Activated CD4-positive, alpha-beta memory T cell treated with anti-CD3 and anti-CD28 coated beads, Interleukin-2, amount 10 ng/mL, durations not matched to agents 7 days and 5 days (primary cell): Measurements from ENCODE around the gene UNKL. TPM values are rescaled to one million over a fixed set of nuclear protein-coding genes. Genes with fewer than 3 reads are reported as not detected.

Source experiments
- CTCF ChIA-PET: fragments of 350-600 bp; sonication (Branson Sonifier 250); formaldehyde crosslinking; loops from one replicate; lab custom pipeline; 2021; ENCODE audit warnings: antibody characterized with exemption, inconsistent platforms; lab: Charles Lee
- POLR2A ChIA-PET: fragments of 350-600 bp; sonication (Branson Sonifier 250); formaldehyde crosslinking; loops from one replicate; lab custom pipeline; 2021; ENCODE audit warnings: antibody characterized with exemption; lab: Charles Lee
- DNase-seq: peaks from one replicate; pipeline ENCODE4 v3.0.0-alpha.2; 2020
- H3K27ac Mint-ChIP-seq: one replicate; pipeline ENCODE4 v1.8.0; 2021; ENCODE audit warnings: mild to moderate bottlenecking, mixed read lengths
- H3K27me3 Mint-ChIP-seq: one replicate; pipeline ENCODE4 v1.8.0; 2021; ENCODE audit warnings: mixed read lengths
- H3K36me3 Mint-ChIP-seq: one replicate; pipeline ENCODE4 v1.8.0; 2021; ENCODE audit warnings: low read depth, mixed read lengths
- H3K4me1 Mint-ChIP-seq: one replicate; pipeline ENCODE4 v1.8.0; 2021; ENCODE audit warnings: mixed read lengths
- H3K4me3 Mint-ChIP-seq: one replicate; pipeline ENCODE4 v1.8.0; 2021; ENCODE audit warnings: mild to moderate bottlenecking, mixed read lengths
- H3K9me3 Mint-ChIP-seq: one replicate; pipeline ENCODE4 v1.8.0; 2021; ENCODE audit warnings: mixed read lengths
- total RNA-seq, 2 experiments: library from RNA; stranded (reverse); gene quantifications; one replicate each; pipeline ENCODE4 v1.2.3, GENCODE V29; 2021

Gene UNKL
- total RNA-seq, 2 experiments from 2014 or later = 40.0 to 43.7 TPM

DNA sequence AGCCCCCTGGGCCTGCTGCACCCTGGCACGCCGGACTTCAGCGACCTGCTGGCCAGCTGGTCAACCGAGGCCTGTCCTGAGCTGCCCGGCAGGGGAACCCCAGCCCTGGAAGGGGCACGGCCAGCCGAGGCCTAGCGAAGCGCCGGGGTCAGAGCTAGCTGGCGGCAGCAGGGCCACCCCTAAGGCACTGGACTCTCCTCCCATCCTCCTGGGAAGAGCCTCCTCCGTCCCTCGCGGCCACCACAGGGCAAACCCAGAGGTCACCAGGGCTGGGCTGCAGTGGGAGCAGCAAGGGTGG, 18.7 kb upstream of the UNKL start:
- DNase-seq = no peak
- Mint-ChIP-seq H3K27ac (no peak overlapping the region), H3K9me3 (no peaks in the 10 kb centered on the region), H3K27me3 (no peaks in the 10 kb centered on the region), H3K36me3 (no peaks in the 10 kb centered on the region), H3K4me3 (no peak overlapping the region), H3K4me1 (no peaks in the 10 kb centered on the region)
- ChIA-PET CTCF (no interaction called here), POLR2A (interaction anchor here (1.0 kb wide), 1 partner anchor 18 kb away, joined by 3 read pairs; the partner anchor contains the start of gene UNKL)

DNA sequence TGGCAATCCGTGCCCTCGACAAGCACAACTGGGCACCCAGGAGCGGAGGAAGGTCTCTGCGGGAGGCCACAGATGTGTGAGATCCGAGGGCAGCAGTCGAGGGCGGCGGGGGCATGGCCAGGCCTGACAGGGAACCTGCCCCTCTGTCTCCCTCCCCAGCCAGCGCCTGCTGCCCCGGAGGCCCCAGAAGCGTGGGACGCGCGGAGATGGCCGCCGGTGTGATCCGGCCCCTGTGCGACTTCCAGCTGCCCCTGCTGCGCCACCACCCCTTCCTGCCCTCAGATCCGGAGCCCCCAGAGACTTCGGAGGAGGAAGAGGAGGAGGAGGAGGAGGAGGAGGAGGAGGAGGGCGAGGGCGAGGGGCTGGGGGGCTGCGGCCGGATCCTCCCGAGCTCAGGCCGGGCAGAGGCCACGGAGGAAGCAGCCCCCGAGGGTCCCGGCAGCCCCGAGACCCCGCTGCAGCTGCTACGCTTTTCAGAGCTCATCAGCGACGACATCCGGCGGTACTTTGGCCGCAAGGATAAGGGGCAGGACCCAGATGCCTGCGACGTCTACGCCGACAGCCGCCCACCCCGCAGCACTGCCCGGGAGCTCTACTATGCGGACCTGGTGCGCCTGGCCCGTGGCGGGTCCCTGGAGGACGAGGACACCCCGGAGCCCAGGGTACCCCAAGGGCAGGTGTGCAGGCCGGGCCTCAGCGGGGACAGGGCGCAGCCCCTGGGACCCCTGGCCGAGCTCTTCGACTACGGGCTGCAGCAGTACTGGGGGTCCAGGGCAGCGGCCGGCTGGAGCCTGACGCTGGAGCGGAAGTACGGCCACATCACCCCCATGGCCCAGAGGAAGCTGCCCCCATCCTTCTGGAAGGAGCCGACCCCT, 18.1 kb upstream of the UNKL start:
- Mint-ChIP-seq H3K4me1 (no peaks in the 10 kb centered on the region), H3K9me3 (no peaks in the 10 kb centered on the region), H3K27ac (no peak overlapping the region), H3K36me3 (no peaks in the 10 kb centered on the region), H3K27me3 (no peaks in the 10 kb centered on the region), H3K4me3 (no peak overlapping the region)
- no peak for DNase-seq
- CTCF ChIA-PET = no interaction called here
- POLR2A ChIA-PET = interaction anchor here (1.0 kb wide), 1 partner anchor 18 kb away, joined by 3 read pairs; the partner anchor contains the start of gene UNKL

DNA sequence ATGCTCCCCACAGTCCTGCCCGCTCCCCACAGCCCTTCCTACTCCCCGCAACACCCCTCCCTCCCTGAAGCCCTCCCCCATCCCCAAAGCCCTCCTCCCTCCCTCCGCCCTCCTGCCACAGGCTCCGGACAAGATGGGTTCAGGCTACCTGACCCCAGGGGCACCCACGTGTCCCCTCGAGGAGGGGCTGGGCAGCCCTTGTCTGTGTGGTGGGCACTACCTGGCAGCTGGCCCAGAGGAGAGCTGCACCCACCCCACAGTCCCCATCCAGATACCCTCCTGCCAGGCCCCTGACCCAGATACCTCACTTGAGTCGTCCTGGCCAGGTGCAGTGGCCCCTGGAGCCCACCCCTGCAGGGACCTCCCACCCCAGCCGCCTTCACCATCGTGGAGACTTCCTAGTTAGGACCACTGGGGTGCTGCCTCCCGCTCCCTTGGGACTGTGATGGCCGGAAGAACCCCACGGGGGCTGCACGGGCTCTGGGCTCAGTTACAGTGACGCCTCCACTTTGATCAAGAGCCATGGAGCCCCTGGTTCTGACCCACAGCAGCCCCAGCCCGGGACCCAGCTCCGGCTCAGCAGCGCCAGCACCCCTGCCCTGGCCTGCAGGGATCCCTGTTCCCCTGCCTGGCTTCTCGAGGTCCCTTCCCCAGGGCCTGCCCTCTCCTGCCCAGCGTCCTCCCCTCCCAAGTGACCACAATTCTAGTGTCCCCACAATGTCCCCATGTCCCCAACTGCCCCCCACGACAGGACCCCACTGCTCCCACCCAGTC, 17.2 kb upstream of the UNKL start:
- DNase-seq = no peak
- Mint-ChIP-seq H3K36me3 (no peaks in the 10 kb centered on the region), H3K27me3 (no peaks in the 10 kb centered on the region), H3K4me1 (no peaks in the 10 kb centered on the region), H3K4me3 (no peak overlapping the region), H3K27ac (no peak overlapping the region), H3K9me3 (no peaks in the 10 kb centered on the region)
- CTCF ChIA-PET = no interaction called here
- POLR2A ChIA-PET = interaction anchor here (3.0 kb wide), 1 partner anchor 11 kb away, joined by 9 read pairs; the partner anchor contains the start of gene UQCC4

DNA sequence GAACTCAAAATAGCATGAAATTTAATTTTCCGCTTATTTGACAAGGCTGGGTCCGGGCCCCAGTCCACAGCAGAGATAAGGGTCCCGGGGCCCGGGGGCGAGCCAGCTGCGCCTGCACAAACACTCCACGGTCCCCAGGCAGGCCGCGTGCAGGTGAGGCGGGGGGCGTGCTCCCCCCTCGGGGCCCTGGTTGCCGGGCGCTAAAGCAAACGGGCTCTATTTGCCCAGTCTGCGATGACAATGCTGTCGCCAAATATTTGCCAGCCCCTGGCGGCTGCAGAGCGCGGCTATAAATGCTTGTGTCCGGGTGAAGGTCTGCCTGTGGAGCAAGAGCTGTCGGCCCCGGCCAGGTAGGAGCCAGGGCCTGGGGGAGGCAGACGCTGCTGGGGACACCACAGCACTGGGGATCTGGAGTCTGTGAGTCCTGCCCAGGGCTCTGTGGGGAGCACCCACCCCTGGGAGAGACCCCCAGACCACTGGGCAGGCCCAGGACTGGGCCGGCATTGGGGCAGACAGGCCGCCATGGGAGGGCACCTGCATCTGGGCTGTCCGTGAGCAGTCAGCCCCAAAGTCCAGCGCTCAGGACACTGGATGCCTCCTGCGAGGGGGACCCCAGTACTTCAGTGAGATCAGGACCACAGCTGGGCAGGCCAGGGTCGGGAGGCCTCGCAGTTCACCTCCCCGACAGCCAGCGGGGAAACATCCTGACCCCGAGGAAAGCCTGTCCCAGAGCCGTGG, 16.4 kb upstream of the UNKL start, which contains the start of gene PERCC1:
TSS of gene PERCC1 (plus strand) at position 320 of the 738 bp plus-strand sequence. CDS start 1,516 bp downstream, outside the sequence.
- Mint-ChIP-seq H3K4me3 (no peak within 1 kb of the TSS), H3K27me3 (no peaks in the 10 kb centered on the region), H3K36me3 (no peaks in the 10 kb centered on the region), H3K9me3 (no peaks in the 10 kb centered on the region), H3K27ac (no peak within 1 kb of the TSS), H3K4me1 (no peaks in the 10 kb centered on the region)
- ChIA-PET CTCF (no interaction called here), POLR2A (interaction anchor here (3.0 kb wide), 1 partner anchor 10 kb away, joined by 9 read pairs; the partner anchor contains the start of gene UQCC4)
- DNase-seq = no peak

DNA sequence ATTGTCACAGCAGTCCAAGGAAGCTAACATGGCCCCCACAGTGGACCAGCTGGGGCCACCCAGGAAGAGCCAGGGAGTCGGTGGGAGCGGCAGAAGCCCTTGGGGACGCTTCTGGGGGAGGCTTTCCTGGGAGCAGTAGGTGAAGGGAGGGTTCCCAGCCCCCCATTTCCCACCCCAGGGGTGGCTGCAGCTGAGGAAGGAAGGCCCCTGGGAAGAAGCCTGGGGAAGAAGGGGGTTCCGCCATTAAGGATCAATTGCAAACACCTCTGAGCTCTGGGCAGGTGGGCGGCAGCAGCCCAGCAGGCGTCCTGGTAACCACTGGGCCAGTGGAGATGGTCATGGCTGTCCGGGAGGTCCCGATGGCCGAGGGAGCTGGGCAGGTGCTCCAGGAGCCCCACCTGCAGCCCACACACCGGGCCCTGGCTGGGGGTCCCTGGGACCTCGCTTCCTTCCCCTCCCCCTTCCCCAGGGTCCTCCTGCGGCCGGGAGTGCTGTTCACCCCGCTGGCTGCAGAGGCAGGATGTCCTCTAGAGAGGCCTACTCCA, 15.8 kb upstream of the UNKL start:
- ChIA-PET POLR2A (interaction anchor here (3.0 kb wide), 1 partner anchor 9 kb away, joined by 9 read pairs; the partner anchor contains the start of gene UQCC4), CTCF (no interaction called here)
- H3K4me3 Mint-ChIP-seq = no peak overlapping the region
- no peaks in the 10 kb centered on the region for H3K36me3 Mint-ChIP-seq
- H3K27me3 Mint-ChIP-seq = no peaks in the 10 kb centered on the region
- no peaks in the 10 kb centered on the region for H3K4me1 Mint-ChIP-seq
- no peak for DNase-seq
- no peaks in the 10 kb centered on the region for H3K9me3 Mint-ChIP-seq
- no peak overlapping the region for H3K27ac Mint-ChIP-seq

DNA sequence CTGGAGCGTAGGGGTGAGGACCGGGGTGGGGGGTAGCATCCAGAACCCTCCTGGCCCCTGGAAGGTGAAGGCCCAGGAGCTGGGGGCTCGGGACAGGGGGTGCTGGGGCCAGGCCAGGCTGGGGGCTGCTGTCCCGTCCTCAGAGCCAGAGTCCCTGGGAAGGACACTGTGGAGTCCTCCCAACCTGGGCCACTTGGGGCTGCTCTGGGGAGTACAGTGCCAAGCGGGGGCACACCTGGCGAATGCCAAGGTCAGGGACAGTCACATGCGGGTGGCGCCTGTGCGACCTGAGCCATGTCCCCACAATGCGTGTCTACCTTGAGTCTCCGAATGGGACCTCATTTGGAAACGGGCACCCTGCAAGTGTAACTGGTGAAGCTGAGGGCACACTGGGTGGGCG, 15.1 kb upstream of the UNKL start:
- Mint-ChIP-seq H3K36me3 (no peaks in the 10 kb centered on the region), H3K9me3 (no peaks in the 10 kb centered on the region), H3K27ac (no peak overlapping the region), H3K4me3 (no peak overlapping the region), H3K27me3 (no peaks in the 10 kb centered on the region), H3K4me1 (no peaks in the 10 kb centered on the region)
- CTCF ChIA-PET = interaction anchor here (1.1 kb wide), 1 partner anchor 114 kb away, joined by 3 read pairs; no protein-coding TSS in a partner anchor
- POLR2A ChIA-PET = interaction anchor here (1.1 to 3.0 kb wide), 2 partner anchors 9 to 276 kb away, joined by 4 to 9 read pairs; partner anchors contain the start of genes MAPK8IP3 and UQCC4
- no peak for DNase-seq

DNA sequence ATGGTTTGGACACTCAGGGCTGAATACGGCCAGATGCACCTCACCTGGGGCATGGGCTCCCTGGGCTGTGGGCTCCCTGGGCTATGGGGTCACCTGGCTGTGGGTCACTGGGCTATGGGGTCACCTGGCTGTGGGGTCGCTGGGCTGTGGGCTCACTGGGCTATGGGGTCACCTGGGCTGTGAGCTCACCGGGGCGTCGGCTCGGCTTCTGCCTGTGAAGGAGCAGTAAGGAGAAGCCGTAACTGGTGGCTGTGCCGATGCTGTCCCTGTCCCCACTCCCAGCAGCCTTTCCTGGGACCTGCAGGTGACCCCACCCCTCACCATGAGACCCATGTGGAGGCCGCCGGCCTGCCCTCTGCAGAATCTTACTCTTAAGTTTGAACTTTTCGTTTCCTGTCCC, 14.5 kb upstream of the UNKL start:
- ChIA-PET CTCF (interaction anchor here (0.8 to 1.1 kb wide), 2 partner anchors 9 to 115 kb away, joined by 3 read pairs; partner anchors contain the start of gene UQCC4), POLR2A (interaction anchor here (0.7 to 3.0 kb wide), 3 partner anchors 8 to 277 kb away, joined by 3 to 9 read pairs (median 4); partner anchors contain the start of genes MAPK8IP3 and UQCC4)
- no peaks in the 10 kb centered on the region for H3K36me3 Mint-ChIP-seq
- no peak overlapping the region for H3K4me3 Mint-ChIP-seq
- H3K27me3 Mint-ChIP-seq = no peaks in the 10 kb centered on the region
- H3K4me1 Mint-ChIP-seq = no peaks in the 10 kb centered on the region
- DNase-seq = no peak
- no peak overlapping the region for H3K27ac Mint-ChIP-seq
- H3K9me3 Mint-ChIP-seq = no peaks in the 10 kb centered on the region

DNA sequence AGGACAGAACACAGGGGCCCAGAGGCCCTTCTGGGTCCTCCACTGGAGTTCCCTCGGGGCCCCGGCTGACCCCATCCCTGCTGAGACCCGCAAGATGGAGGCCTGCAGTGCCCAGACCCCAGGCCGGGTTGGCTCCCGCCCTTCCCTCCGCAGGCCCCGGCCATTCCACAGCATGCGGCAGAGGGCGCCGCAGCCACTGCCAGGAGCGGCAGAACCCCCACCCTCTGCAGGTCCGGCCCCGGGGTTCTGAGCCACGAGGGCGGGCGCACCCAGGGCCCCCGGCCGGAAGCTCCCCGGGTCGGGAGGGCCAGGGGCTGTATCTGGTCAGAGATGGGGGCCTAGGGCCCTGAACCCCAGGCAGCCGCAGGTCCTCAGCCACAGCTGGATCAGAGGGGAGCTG, 14.0 kb upstream of the UNKL start:
- no peaks in the 10 kb centered on the region for H3K27me3 Mint-ChIP-seq
- no peaks in the 10 kb centered on the region for H3K9me3 Mint-ChIP-seq
- H3K27ac Mint-ChIP-seq = no peak overlapping the region
- no peak overlapping the region for H3K4me3 Mint-ChIP-seq
- no peaks in the 10 kb centered on the region for H3K36me3 Mint-ChIP-seq
- peak; percentile 52 for DNase-seq
- POLR2A ChIA-PET = interaction anchor here (0.7 to 3.0 kb wide), 3 partner anchors 8 to 277 kb away, joined by 3 to 9 read pairs (median 4); partner anchors contain the start of genes MAPK8IP3 and UQCC4
- no peaks in the 10 kb centered on the region for H3K4me1 Mint-ChIP-seq
- CTCF ChIA-PET = interaction anchor here (0.8 to 1.1 kb wide), 2 partner anchors 8 to 115 kb away, joined by 3 read pairs; partner anchors contain the start of gene UQCC4

DNA sequence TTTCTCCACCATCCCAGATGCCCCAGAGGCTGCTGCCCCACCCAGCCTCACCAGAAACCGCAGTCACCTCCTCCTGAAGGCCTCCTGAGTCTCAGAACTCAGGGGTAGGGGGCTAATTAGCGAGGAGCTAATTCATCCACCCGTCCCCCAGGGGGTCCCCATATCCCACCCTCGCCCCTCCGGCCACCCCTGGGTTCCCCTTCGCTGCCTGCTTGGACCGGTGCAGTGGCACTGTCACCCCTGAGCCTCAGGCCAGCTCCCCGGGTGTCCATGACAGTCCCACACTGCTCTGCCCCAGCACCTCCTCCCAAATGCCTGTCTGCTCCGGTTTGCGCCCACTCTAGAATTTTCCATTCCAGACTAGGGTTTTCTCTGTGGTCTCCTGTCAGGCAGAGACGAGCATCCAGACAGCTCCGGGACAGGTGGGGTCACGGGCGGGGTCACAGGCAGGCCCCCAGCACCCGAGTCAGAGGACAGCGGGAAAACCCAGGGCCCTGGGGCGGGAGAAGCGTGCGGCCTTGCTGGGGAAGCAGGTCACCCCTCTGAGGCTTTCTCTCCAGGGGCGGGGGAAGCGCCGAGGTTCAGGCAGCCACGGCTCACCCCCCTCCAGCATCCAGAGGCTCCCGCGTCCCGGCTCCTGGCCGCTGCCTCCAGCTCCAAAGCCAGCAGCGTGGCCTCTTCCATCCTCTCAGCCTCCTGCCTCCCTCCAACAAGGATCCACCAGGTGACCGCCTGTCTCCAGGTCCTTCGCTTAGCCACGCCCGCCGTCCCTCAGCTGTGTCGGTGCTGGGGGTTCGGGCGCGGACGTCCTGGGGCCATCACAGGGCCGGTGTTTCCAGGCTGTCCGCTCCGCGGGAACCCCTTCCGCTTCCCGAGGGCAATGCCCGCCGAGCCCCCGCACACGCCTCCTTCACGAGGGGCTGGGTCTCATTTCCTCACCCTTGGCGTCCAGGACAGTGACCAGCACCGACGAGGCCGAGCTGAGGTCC, 13.3 kb upstream of the UNKL start:
- DNase-seq = no peak
- Mint-ChIP-seq H3K4me1 (no peaks in the 10 kb centered on the region), H3K27me3 (no peaks in the 10 kb centered on the region), H3K36me3 (no peaks in the 10 kb centered on the region), H3K27ac (no peak overlapping the region), H3K9me3 (no peaks in the 10 kb centered on the region), H3K4me3 (no peak overlapping the region)
- POLR2A ChIA-PET = interaction anchor here (0.7 to 1.7 kb wide), 2 partner anchors 14 to 48 kb away, joined by 3 read pairs; no protein-coding TSS in a partner anchor
- CTCF ChIA-PET = interaction anchor here (1.4 kb wide), 1 partner anchor 278 kb away, joined by 3 read pairs; the partner anchor contains the start of gene MAPK8IP3

DNA sequence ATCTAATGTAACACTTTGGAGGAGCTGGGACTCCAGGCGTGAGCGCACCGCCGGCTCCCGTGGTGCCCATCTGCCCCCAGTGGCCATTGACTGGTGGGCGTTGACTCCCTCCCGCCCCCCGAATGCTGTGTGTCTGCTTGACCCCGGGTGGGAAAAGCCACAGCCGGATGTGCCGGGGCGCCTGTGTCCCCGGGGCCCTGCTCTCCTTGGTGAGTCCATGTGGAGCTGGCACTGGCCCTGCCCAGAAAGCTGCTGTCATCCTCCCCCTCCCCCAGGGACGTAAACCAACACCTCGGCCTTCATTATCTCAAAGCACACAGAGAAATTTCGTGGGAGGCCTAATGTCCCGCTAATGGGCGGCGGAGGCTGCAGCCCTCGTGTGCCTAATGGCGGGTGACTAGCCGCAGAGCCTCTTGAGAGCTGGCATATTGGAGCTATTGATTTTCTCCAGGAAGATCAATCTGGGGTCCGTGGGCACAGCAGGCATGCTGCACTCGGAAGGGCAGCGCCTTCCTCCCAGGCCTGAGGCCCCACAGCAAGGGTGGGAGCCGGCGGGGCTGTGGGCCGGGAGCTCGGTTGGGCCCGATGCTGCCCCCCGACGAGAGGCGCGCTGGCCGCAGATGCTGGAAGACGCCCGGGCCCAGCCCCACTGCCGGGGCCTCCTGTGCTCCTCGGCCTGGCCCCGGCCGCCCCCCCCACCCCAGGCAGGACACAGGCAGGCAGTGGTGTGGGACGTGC, 12.4 kb upstream of the UNKL start:
- Mint-ChIP-seq H3K4me3 (no peak overlapping the region), H3K27ac (no peak overlapping the region), H3K36me3 (no peaks in the 10 kb centered on the region), H3K4me1 (peaks cover 5% of the 10 kb centered on the region), H3K9me3 (no peaks in the 10 kb centered on the region), H3K27me3 (no peaks in the 10 kb centered on the region)
- ChIA-PET POLR2A (interaction anchor here (1.7 kb wide), 1 partner anchor 47 kb away, joined by 3 read pairs; no protein-coding TSS in a partner anchor), CTCF (interaction anchor here (1.4 kb wide), 1 partner anchor 279 kb away, joined by 3 read pairs; the partner anchor contains the start of gene MAPK8IP3)
- no peak for DNase-seq
